Measurements from ENCODE around the gene PSD4.

The PSD4 gene

DNA sequence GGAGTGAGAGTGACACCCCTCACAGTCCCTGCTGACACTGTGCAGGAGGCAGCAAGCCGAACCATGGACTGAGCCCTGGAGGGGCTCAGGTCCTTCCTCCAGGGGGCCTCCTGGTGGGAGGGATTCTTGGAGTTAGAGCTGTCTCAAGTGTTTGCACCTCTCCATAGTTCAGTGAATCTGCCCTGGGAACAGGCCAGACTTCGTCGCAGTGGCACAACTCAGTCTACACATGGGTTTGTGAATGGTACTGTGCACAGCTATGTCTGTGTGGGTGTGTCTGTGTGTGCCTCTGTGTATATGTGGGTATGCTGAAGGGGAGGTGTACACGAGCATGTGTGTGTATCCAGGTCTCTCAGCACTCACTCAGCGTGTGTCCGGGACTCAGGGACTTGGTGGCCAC is 68.6 kb downstream of the PSD4 start:
- H3K27ac ChIP-seq = no peak overlapping the region
- no peaks in the 10 kb centered on the region for H3K9me3 ChIP-seq
- H3K27me3 ChIP-seq = peaks cover 10% of the 10 kb centered on the region
- H3K4me3 ChIP-seq (ENCODE audit: low read depth in 1 of 2, low read length in 1 of 2) = no peak overlapping the region
- TF ChIP-seq, protein P1, sequence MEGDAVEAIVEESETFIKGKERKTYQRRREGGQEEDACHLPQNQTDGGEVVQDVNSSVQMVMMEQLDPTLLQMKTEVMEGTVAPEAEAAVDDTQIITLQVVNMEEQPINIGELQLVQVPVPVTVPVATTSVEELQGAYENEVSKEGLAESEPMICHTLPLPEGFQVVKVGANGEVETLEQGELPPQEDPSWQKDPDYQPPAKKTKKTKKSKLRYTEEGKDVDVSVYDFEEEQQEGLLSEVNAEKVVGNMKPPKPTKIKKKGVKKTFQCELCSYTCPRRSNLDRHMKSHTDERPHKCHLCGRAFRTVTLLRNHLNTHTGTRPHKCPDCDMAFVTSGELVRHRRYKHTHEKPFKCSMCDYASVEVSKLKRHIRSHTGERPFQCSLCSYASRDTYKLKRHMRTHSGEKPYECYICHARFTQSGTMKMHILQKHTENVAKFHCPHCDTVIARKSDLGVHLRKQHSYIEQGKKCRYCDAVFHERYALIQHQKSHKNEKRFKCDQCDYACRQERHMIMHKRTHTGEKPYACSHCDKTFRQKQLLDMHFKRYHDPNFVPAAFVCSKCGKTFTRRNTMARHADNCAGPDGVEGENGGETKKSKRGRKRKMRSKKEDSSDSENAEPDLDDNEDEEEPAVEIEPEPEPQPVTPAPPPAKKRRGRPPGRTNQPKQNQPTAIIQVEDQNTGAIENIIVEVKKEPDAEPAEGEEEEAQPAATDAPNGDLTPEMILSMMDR (IDR thresholded peaks at IDR 0.05) = no peak
- H3K4me1 ChIP-seq (ENCODE audit: control insufficient read depth in 1 of 2, insufficient read depth in 1 of 2, low read depth in 1 of 2, low read length in 1 of 2) = peaks cover 0 to 4% of the 10 kb centered on the region in 2 experiments
- H3K36me3 ChIP-seq = no peaks in the 10 kb centered on the region

DNA sequence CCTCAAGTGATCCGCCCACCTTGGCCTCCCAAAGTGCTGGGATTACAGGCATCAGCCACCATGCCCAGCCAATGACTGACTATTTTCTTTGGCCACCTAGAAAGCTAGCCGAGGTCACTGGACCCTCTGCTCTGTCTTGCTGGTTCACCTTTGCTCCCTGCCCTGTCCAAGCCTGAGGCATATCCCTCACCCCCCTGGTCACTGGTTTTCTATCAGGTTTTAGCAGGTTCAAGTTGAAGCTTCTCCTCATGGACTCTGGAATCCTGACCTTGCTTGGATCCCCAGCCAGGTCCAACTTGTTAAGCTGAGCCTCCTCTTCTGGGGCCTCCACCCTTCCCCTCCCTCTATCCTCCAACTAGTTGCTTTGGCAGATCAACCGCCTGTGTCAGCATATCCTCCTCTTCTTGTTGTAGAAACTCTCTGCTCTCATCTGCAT is 71.5 kb downstream of the PSD4 start:
- no peak overlapping the region for H3K27ac ChIP-seq
- H3K4me1 ChIP-seq (ENCODE audit: control insufficient read depth in 1 of 2, insufficient read depth in 1 of 2, low read depth in 1 of 2, low read length in 1 of 2) = peaks cover 0 to 4% of the 10 kb centered on the region in 2 experiments
- no peaks in the 10 kb centered on the region for H3K36me3 ChIP-seq
- no peaks in the 10 kb centered on the region for H3K9me3 ChIP-seq
- no peak overlapping the region for H3K4me3 ChIP-seq (ENCODE audit: low read depth in 1 of 2, low read length in 1 of 2)
- H3K27me3 ChIP-seq = peaks cover 6% of the 10 kb centered on the region
- TF ChIP-seq, protein P1 (IDR thresholded peaks at IDR 0.05) = no peak

- H3K27ac ChIP-seq = no peak overlapping the region
- TF ChIP-seq, protein P1 (IDR thresholded peaks at IDR 0.05) = no peak
- H3K36me3 ChIP-seq = no peaks in the 10 kb centered on the region
- no peaks in the 10 kb centered on the region for H3K27me3 ChIP-seq
- no peaks in the 10 kb centered on the region for H3K9me3 ChIP-seq
- no peaks in the 10 kb centered on the region for H3K4me1 ChIP-seq (ENCODE audit: control insufficient read depth in 1 of 2, insufficient read depth in 1 of 2, low read depth in 1 of 2, low read length in 1 of 2)
- H3K4me3 ChIP-seq (ENCODE audit: low read depth in 1 of 2, low read length in 1 of 2) = no peak overlapping the region
Observed at GRCh38 chr2:113246606-113247005, 72.8 kb downstream of the PSD4 start.

DNA sequence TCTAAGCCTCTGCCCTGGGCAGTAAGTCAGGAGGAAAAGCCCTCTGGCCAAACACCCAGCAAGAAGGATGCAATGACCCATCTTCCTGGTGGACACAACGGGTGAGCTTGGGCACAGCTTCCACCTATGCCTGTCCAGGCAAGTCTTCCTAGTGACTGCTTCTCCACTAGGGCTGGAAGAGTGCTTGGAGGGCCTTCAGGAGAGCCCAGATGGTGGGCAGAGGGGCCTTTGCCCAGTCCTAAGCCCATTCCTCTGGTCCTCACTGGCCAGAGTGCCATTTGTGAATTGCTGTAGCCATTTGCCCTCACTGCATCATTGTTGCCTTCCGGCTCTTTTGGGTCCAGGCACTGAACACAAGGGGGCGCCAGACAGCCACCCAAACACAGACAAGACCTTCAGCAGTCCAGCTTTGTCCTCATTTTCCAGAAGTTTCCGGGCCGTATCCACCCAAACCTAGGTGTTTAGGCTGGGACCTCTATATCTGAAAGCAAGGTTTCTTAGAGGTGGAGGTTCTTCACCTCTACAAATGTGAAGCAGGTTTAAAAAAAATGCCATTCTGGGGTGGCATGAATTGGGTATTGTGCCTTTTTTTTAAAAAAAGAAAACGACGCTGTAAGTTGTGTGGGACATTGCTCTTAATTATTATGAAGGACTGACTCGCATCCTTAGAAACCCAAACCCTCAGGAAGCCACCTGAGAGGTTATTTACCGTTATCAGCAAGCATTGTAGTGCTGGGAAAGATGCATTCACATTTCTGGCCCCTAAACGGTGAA is 75.4 kb downstream of the PSD4 start:
- Histone ChIP-seq H3K9me3 (no peaks in the 10 kb centered on the region), H3K4me3 (ENCODE audit: low read depth in 1 of 2, low read length in 1 of 2) (no peak overlapping the region), H3K27ac (no peak overlapping the region), H3K27me3 (no peaks in the 10 kb centered on the region), H3K36me3 (no peaks in the 10 kb centered on the region), H3K4me1 (ENCODE audit: control insufficient read depth in 1 of 2, insufficient read depth in 1 of 2, low read depth in 1 of 2, low read length in 1 of 2) (no peaks in the 10 kb centered on the region)
- TF ChIP-seq, protein P1 (IDR thresholded peaks at IDR 0.05) = peak; percentile 79

- H3K27ac ChIP-seq = no peak overlapping the region
- TF ChIP-seq, protein P1 (IDR thresholded peaks at IDR 0.05) = no peak
- no peaks in the 10 kb centered on the region for H3K9me3 ChIP-seq
- no peaks in the 10 kb centered on the region for H3K4me1 ChIP-seq (ENCODE audit: control insufficient read depth in 1 of 2, insufficient read depth in 1 of 2, low read depth in 1 of 2, low read length in 1 of 2)
- H3K4me3 ChIP-seq (ENCODE audit: low read depth in 1 of 2, low read length in 1 of 2) = no peak overlapping the region
- H3K27me3 ChIP-seq = no peaks in the 10 kb centered on the region
- H3K36me3 ChIP-seq = no peaks in the 10 kb centered on the region
Observed at GRCh38 chr2:113251118-113251517, 77.3 kb downstream of the PSD4 start.
